Neural crest cell (in vitro differentiated cells): ENCODE data around the gene NFU1. TPM values are rescaled to one million over a fixed set of nuclear protein-coding genes. Genes with fewer than 3 reads are reported as not detected.

ENCODE experiments used
- DNase-seq: peaks from one replicate; pipeline ENCODE4 v3.0.0; 2021; ENCODE audit warnings: low read depth, mixed read lengths, low spot score
- H3K27ac Mint-ChIP-seq: one replicate; pipeline ENCODE4 v1.8.0; 2021; ENCODE audit warnings: mild to moderate bottlenecking, mixed read lengths; ENCODE audit not compliant: unreplicated experiment
- H3K27me3 Mint-ChIP-seq: 2 replicates; pipeline ENCODE4 v1.8.0; 2021; ENCODE audit warnings: low read depth, mild to moderate bottlenecking, mixed read lengths
- H3K36me3 Mint-ChIP-seq: 2 replicates; pipeline ENCODE4 v1.8.0; 2021; ENCODE audit warnings: low read depth, mild to moderate bottlenecking, mixed read lengths
- H3K4me1 Mint-ChIP-seq: 2 replicates; pipeline ENCODE4 v1.8.0; 2021; ENCODE audit warnings: mixed read lengths
- H3K4me3 Mint-ChIP-seq: one replicate; pipeline ENCODE4 v1.8.0; 2021; ENCODE audit warnings: mild to moderate bottlenecking, mixed read lengths
- H3K9me3 Mint-ChIP-seq: 2 replicates; pipeline ENCODE4 v1.8.0; 2021; ENCODE audit warnings: mixed read lengths
- CTCF ChIP-seq: fragments of 200-600 bp; sonication (generic); conservative IDR thresholded peaks from 2 replicates; pipeline ENCODE4 v1.5.0; 2021; ENCODE audit warnings: antibody characterized with exemption, mild to moderate bottlenecking
- total RNA-seq: library from RNA; stranded (reverse); gene quantifications from 2 replicates; pipeline ENCODE4 v1.2.1, GENCODE V29; 2021

Gene NFU1
- total RNA-seq, 1 donor from 2014 or later, result 42.7 TPM

DNA sequence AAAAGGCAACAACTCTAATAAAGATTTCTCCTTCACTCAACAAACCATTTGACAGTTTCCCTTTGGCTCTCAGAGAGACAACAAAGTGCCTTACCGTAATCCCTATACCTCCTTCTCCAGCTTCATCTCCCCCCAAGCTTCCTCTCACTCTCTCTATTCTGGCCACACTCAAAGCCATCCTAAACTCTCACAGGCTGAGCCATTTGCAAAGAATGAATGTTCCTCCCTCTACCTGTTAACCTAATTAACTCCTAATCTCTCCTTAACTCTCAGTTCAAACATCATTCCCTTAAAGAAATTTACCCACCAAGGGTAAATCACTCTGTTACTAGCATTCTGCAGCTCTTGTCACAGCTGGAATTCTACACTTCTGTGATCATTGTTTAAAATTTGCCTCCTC is 88.5 kb downstream of the NFU1 start:
- Mint-ChIP-seq H3K4me3 (no peak overlapping the region), H3K27me3 (no peaks in the 10 kb centered on the region), H3K4me1 (peaks cover 11% of the 10 kb centered on the region), H3K27ac (no peak overlapping the region), H3K9me3 (no peaks in the 10 kb centered on the region), H3K36me3 (peaks cover 13% of the 10 kb centered on the region)
- DNase-seq, result no peak
- TF ChIP-seq CTCF, result no peak

Other genes starting within 250 kb of the NFU1 start
- gene GFPT1, start 50.2 kb downstream of the NFU1 start, total RNA-seq, result 30.0 and 35.2 TPM in 2 replicates
- gene AAK1, start 206.3 kb upstream of the NFU1 start, total RNA-seq, result 38.8 and 48.0 TPM in 2 replicates